CD4-positive, alpha-beta T cell treated with Interleukin-15 for 1 hour (primary cell): ENCODE data around the gene MAML2.

Experiments used
- DNase-seq: peaks from one replicate; pipeline ENCODE4 v3.0.0-alpha.2; 2020

Gene MAML2

DNA sequence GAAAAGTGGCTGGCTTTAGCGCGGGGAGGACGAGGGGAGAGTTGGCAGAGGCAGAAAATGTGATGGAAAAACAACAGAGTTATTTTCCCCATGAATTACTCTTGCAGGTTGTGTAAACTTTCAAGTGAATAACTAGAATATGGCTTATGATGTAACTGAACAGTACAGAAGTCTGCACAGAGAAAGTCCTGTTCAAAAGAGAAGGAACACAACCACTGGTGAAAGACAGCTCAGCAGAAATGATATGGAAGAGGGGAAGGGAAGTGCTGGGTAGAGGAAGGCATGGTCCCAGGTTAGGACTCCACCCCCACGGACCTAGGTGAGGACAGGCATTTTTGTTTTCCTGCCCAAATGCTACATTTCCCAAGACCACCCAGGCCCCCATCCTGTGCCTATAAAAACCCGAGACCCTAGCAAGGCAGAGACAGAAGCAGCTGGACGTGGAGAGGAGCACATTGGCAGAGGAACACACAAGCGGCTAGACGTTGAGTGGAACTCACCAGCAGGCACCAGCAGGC is 77.7 kb downstream of the MAML2 start:
- no peak for DNase-seq

DNA sequence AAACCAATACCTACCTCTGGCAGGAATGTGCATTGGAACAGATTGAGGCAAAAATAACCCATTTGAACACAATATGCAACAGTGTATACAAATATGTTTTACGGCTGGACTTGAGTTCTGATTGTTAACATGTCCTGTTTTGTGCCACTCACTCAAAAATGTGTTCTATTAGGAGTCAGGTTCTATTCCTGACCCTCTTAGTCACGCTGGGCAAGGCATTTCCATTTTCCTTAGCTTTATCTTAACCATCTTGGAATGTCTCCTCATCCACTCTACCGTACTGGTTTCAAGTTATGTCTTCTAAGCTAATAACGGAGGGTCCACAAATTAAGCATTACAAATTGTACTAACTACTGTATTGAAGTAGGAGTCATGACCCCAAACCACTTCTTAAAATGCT is 78.6 kb downstream of the MAML2 start:
- no peak for DNase-seq

GRCh38 chr11:96263238-96263763 is 79.7 kb downstream of the MAML2 start:
- no peak for DNase-seq

DNA sequence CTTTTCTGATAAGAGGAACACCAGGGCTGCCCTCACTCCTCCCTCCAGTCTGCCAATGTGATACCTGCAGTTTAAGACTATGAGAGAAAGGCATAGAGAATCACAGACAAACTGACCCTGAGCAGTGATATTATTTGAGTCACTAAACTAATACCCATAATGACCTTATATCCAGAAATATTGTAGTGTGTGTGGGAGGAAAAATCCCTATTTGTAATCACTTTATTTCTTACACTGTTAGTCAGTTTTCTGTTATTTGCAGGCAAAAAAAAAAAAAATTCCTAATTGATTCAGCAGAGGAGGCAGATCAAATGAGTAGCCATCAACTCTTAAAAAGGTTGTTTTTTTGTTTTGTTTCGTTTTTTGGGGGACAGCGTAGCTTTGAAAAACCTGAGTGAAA is 82.5 kb downstream of the MAML2 start:
- no peak for DNase-seq

DNA sequence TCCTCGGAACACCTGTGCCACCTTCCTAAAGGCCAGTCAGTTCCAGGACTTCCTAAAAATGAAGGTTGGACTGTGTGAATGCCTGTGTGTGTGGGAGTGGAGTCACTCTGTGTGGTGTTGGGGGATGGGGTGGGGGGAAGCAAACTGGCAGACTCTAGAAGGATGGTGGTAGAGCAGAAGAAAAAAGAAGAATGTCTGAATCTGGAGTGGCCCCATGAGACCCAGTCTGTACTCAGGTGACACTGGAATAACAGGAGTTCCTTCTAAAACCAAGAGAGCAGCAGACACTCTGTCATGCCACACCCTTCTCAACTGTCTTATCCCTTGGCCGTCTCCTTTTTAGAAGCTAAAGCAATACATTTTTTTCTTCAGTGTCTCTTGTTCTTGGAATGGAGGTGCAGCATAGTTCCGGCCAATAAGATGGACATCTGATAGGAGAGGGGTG is 82.9 kb downstream of the MAML2 start:
- DNase-seq, result no peak

DNA sequence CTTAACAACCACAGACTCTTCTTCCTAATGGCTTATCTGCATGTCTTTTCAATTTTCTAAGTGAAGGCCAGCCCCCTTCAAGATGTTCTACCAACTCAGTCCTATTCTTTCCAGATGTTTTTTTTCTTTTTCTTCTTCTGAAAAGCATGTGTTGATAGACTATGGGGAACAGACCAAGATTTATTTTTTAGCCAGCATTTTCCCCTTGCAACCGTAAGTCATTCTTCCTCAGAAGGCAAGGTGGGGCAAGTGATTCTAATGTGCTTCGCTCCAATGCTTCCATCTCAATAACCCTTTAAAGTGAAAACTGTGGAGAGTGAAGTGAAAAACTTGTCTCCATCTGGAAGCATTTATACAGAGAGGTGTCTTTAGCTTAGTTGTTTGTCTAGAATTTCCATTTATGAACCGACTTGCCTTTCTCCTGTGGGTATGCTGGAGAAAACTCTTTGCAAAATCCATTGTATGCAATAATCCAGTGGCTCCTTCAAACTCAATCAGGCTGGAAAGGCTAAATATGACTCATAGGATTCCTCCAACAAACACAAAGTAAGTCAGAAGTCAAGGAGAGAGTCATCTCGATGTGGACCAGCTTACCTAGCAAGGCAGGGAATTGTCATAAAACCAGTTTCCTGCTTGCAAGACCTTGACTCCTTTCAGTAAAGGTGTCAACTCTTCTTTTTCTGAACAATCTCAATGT is 83.7 kb downstream of the MAML2 start:
- no peak for DNase-seq

DNA sequence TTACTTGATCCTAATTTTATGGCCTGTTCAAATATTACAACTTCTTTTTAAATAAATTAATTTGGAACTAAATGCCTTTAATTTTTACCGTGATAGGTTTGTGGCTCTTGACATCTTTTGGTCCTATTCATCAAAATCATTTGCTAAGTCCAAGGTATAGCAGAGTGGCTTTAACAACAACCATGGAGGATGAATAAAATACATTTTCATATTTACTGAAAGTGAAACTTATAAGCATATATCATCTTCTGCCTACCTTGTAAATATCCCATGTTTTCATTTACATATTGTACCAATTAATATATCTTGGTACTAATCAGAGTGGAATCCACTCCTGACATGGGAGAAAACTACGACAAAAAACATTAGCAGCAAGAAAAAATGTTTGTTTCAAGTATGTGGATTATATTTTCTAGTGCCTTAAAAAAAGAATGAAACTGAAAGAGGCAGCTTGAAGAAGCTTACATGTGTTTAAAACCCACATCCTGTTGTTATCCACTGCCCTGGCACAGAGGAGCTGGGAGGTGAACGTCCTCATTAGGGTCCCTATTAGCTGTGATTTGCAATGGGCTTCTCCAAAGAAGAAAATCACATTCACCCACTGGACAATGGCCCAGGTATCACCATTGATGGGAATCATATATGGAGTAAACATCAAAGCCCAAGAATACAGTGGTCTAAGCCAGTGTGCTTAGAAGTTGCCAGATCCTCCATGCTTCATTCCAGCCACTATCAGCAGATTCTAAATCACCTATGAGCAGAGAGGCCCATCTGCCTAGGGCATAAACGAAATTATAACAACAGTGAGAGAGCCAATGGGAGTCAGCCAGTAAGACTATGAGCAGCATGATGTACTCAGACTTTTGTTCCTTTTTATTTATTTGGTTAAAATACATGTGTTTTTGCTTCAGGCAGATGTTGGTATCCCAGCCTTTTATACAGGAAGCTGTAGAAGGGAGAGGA is 84.7 kb downstream of the MAML2 start:
- peak; percentile 55 for DNase-seq

- no peak for DNase-seq
Measured at GRCh38 chr11:96257036-96257435, 86.0 kb downstream of the MAML2 start.

GRCh38 chr11:96256215-96257011 is 86.6 kb downstream of the MAML2 start:
- DNase-seq, result no peak

- no peak for DNase-seq
Measured at GRCh38 chr11:96254854-96255253, 88.1 kb downstream of the MAML2 start.

- DNase-seq, result peak; percentile 27
Measured at GRCh38 chr11:96254087-96254486, 88.9 kb downstream of the MAML2 start.

DNA sequence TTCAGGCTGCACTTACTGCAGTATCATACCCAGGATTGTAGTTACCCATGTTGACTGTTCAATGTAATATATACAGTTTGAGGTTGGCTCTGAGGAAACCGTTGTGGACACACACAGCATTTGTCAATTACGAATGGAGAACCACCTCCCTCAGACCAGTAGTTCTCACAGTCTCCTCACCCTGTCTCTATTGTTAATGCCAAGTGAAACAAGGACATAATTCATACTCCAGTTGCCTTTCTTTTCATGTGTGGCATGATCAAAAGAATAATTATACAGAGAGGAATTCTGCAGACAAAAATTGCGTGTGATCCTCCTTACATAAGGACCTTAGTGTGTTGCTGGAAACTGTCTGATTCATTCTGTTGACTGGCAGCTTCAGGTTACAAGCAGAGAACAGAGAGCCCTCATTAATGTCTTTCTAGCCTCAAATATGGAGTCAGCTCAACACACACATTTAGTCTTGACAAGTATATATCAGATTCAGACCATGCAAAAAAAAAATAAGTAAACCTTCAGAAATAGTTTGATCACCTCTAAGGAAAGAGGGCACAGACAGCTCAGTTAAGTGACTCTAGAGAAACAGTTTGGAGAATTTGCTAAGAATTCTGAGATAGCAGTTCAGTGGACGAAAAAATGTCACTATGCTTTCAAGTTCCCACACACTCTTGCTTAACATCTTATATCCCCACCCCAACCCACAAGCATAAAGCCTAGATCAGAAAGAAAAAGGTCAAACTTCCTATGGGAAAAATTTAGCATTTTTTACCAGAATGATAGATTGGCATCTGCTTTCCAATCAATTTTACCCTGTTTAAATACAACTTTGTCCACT is 96.1 kb downstream of the MAML2 start:
- DNase-seq, result no peak

- peak; percentile 81 for DNase-seq
Measured at GRCh38 chr11:96242971-96243647, 99.9 kb downstream of the MAML2 start.

DNA sequence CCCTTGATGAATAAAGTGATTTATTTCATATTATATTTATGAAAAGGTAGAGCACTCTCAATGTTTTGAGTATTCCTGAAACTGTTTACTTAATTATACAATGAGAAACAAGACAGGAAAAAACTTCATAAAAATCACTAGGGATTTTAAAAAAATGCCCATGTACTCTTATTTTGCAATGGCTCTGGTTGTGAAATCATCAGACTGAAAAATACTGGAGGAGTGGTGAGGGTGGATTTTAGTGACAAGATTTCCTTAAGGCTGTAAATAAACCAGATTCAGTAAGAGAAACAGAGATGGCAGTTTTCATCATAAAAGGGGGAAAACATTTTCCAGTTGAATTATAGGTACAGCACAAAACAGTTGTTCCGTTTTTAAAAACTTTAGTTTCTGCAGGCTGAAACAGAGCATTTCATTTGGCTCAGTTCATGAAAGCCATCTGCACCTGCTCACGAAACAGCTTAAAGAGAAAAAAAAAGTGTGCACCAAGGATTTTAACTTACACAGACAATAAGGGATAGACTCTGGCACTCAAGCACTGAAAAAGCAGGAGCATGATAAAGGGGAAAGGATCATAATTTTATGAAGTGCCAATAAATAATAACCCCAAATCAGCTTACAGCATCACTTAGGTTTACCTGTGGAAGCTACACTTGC is 100.7 kb downstream of the MAML2 start:
- DNase-seq, result no peak

DNA sequence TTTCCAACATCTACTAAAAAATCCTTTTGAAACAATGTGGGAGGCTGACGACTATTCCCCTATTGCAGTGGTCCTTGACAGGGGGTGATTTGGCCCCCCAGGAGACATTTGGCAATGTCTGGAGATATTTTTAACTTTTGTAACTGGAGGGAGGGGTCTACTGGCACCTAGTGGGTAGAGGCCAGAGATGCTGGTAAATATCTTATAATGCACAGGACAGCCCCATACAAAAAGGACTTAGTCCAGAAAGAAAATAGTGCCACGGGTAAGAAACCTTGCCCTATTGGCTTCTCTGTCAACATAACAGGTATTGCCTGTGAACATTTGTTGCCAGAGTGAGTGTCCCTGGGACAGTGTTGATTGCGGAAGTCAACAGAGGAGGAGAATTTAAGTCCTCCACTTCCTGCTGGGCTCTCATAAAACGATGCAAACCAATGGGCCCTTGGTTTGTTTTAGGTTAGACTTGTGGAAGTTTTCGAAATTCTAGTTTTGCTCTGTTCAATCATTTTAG is 101.6 kb downstream of the MAML2 start:
- DNase-seq, result no peak

DNA sequence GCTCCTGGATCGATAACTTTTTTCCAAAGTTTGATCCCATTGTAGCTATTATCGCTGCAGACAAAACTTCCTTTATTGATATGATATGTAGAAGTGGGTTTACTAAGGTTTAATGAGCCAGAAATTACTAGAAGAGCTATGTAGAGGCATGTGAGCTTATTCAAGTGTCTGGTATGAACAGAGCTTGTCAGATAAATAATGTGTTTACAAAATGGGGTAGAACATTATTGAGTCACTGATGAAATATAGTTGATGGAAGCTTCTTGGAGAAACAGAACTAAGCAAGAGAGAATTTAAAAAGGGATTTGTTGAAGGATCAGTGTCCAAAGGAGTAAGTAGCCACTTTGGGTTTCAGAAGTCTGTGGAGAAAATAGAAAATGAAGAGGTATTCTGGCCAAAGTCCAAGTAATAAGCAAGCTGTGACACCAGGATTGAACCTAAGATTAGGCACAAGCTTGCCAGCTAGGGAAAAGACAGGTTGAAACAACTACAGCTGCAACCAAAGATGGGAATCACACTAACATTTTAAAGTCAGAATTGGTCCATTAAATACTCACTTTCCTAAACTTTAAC is 104.3 kb downstream of the MAML2 start:
- DNase-seq, result no peak

GRCh38 chr11:96237766-96238266 is 105.2 kb downstream of the MAML2 start:
- DNase-seq, result no peak

DNA sequence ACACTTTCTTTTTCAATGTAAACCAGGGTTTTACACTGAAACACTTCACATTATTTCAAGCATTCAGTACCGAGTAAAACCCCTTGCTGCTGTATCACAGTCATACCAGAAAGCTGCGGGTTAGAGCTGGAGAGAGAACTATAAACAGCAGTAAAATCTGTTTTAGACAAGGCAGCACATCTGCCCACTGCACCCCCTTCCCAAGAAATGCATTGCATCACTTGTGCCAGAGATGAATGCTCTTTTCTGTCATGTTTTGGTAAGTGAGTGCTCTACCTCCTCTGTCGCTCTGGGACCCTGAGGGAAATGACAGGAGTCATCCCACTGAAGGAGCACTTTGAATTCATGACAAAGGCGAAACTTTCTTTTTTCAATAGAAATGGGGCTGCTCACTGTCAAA is 107.2 kb downstream of the MAML2 start:
- DNase-seq, result no peak

- DNase-seq, result no peak
Measured at GRCh38 chr11:96234866-96235441, 108.0 kb downstream of the MAML2 start.
